ENCODE results near the gene UQCRC1.

Gene UQCRC1

DNA sequence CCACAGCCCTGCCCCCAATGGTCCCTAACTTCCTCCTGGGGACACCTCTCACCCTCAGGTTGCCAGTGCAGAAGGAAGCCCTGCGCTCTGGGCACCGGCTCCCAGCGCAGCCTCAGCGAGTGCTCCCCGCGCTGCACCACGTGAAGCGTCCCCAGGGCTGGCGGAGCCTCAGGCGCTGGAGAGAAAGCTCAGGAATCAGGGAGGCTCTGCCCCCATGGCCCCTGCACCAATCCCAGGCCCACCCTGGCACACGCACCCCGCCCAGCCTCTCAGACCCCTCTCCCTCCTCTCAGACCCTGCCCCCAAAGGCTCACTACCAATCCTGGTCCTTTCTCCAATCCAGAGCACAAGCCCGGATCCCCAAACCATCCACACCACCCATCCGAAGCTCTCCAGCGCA is 21.2 kb downstream of the UQCRC1 start:
- no peak overlapping the region for H3K4me3 ChIP-seq (ENCODE audit: low read depth in 1 of 2, low read length in 2 of 2)
- no peak for DNase-seq
- no peaks in the 10 kb centered on the region for H3K4me1 ChIP-seq (ENCODE audit: insufficient read depth, low read length)
- peaks cover 10% of the 10 kb centered on the region; the same call in 1 of the 2 replicates for H4K20me1 ChIP-seq (ENCODE audit: insufficient read depth, low read length)
- no peak overlapping the region for H3K27ac ChIP-seq (ENCODE audit: low read length)
- H3K4me2 ChIP-seq (ENCODE audit: insufficient read depth, low read length), result no peak overlapping the region
- no peaks in the 10 kb centered on the region for H3K79me2 ChIP-seq (ENCODE audit: insufficient read depth, low read length)
- no peaks in the 10 kb centered on the region for H3K27me3 ChIP-seq (ENCODE audit: insufficient read depth, low read length, poor library complexity)
- no peak for TF ChIP-seq EZH2 (IDR thresholded peaks at IDR 0.05; ENCODE audit: borderline replicate concordance, low read depth, low read length, severe bottlenecking)
- TF ChIP-seq, protein P1, sequence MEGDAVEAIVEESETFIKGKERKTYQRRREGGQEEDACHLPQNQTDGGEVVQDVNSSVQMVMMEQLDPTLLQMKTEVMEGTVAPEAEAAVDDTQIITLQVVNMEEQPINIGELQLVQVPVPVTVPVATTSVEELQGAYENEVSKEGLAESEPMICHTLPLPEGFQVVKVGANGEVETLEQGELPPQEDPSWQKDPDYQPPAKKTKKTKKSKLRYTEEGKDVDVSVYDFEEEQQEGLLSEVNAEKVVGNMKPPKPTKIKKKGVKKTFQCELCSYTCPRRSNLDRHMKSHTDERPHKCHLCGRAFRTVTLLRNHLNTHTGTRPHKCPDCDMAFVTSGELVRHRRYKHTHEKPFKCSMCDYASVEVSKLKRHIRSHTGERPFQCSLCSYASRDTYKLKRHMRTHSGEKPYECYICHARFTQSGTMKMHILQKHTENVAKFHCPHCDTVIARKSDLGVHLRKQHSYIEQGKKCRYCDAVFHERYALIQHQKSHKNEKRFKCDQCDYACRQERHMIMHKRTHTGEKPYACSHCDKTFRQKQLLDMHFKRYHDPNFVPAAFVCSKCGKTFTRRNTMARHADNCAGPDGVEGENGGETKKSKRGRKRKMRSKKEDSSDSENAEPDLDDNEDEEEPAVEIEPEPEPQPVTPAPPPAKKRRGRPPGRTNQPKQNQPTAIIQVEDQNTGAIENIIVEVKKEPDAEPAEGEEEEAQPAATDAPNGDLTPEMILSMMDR (IDR thresholded peaks at IDR 0.05; ENCODE audit: borderline replicate concordance, extremely low read depth, low read length, poor library complexity, severe bottlenecking), result no peak
- no peaks in the 10 kb centered on the region for H3K36me3 ChIP-seq (ENCODE audit: insufficient read depth, low read length)
- no peak overlapping the region for H3K9ac ChIP-seq (ENCODE audit: low read depth, low read length)
- H2AFZ ChIP-seq (ENCODE audit: low read depth, low read length), result no peak overlapping the region
- H3K9me3 ChIP-seq (ENCODE audit: insufficient read depth, low read length, severe bottlenecking), result no peaks in the 10 kb centered on the region
- ATAC-seq (ENCODE audit: insufficient read depth, low read depth), result no peak

DNA sequence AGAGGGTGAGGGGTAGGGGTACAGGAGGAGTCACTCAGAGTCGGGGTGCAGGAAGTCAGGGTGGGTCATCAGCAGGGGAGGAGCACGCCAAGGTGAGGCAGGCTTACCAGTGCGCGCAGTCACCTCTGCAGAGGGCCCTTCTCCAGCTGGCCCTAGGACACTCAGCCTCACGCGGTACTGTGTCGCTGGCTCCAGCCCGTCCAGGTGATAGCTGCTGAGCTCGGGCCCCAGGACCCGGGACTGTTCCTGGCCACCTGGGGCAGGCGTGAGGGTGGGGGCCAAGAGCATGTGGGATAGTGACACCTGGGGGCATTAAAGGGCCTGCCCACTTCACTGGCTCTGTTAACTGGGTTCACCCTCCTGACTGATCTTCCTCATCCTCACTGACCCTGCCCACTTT is 21.8 kb downstream of the UQCRC1 start:
- H3K79me2 ChIP-seq (ENCODE audit: insufficient read depth, low read length), result no peaks in the 10 kb centered on the region
- no peak overlapping the region for H3K27ac ChIP-seq (ENCODE audit: low read length)
- H3K4me3 ChIP-seq (ENCODE audit: low read depth in 1 of 2, low read length in 2 of 2), result no peak overlapping the region
- no peak overlapping the region for H2AFZ ChIP-seq (ENCODE audit: low read depth, low read length)
- no peak for ATAC-seq (ENCODE audit: insufficient read depth, low read depth)
- H3K4me2 ChIP-seq (ENCODE audit: insufficient read depth, low read length), result no peak overlapping the region
- no peaks in the 10 kb centered on the region for H3K36me3 ChIP-seq (ENCODE audit: insufficient read depth, low read length)
- H3K27me3 ChIP-seq (ENCODE audit: insufficient read depth, low read length, poor library complexity), result no peaks in the 10 kb centered on the region
- TF ChIP-seq, protein P1 (IDR thresholded peaks at IDR 0.05; ENCODE audit: borderline replicate concordance, extremely low read depth, low read length, poor library complexity, severe bottlenecking), result no peak
- no peak for TF ChIP-seq EZH2 (IDR thresholded peaks at IDR 0.05; ENCODE audit: borderline replicate concordance, low read depth, low read length, severe bottlenecking)
- H3K9me3 ChIP-seq (ENCODE audit: insufficient read depth, low read length, severe bottlenecking), result no peaks in the 10 kb centered on the region
- no peak for DNase-seq
- H3K9ac ChIP-seq (ENCODE audit: low read depth, low read length), result no peak overlapping the region
- no peaks in the 10 kb centered on the region for H3K4me1 ChIP-seq (ENCODE audit: insufficient read depth, low read length)
- peaks cover 8% of the 10 kb centered on the region; the same call in 1 of the 2 replicates for H4K20me1 ChIP-seq (ENCODE audit: insufficient read depth, low read length)

DNA sequence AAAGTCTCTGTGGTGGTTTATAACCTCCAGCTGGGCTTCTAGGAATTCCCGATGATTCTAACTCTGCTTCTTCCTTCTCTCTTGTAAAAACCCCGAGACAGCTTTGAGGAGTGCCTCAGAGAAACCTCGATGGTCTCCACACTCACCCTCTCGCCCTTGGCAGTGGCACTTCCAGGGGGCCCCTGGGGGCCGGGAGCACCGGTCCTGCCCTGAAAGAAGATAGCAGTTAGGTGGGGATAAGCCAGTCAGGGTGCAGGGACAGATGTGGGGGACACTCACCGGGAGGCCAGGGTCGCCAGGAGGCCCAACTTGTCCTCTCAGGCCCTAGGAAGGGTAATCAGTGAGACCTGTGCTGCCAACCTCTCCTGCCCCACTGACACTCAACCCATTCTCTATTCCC is 24.0 kb downstream of the UQCRC1 start:
- H4K20me1 ChIP-seq (ENCODE audit: insufficient read depth, low read length), result peaks cover 8% of the 10 kb centered on the region; the same call in 1 of the 2 replicates
- no peak for DNase-seq
- no peaks in the 10 kb centered on the region for H3K79me2 ChIP-seq (ENCODE audit: insufficient read depth, low read length)
- no peak overlapping the region for H3K4me3 ChIP-seq (ENCODE audit: low read depth in 1 of 2, low read length in 2 of 2)
- no peaks in the 10 kb centered on the region for H3K9me3 ChIP-seq (ENCODE audit: insufficient read depth, low read length, severe bottlenecking)
- no peak overlapping the region for H2AFZ ChIP-seq (ENCODE audit: low read depth, low read length)
- H3K9ac ChIP-seq (ENCODE audit: low read depth, low read length), result no peak overlapping the region
- no peak overlapping the region for H3K27ac ChIP-seq (ENCODE audit: low read length)
- no peaks in the 10 kb centered on the region for H3K4me1 ChIP-seq (ENCODE audit: insufficient read depth, low read length)
- no peaks in the 10 kb centered on the region for H3K36me3 ChIP-seq (ENCODE audit: insufficient read depth, low read length)
- TF ChIP-seq EZH2 (IDR thresholded peaks at IDR 0.05; ENCODE audit: borderline replicate concordance, low read depth, low read length, severe bottlenecking), result no peak
- TF ChIP-seq, protein P1 (IDR thresholded peaks at IDR 0.05; ENCODE audit: borderline replicate concordance, extremely low read depth, low read length, poor library complexity, severe bottlenecking), result no peak
- no peak for ATAC-seq (ENCODE audit: insufficient read depth, low read depth)
- no peak overlapping the region for H3K4me2 ChIP-seq (ENCODE audit: insufficient read depth, low read length)
- no peaks in the 10 kb centered on the region for H3K27me3 ChIP-seq (ENCODE audit: insufficient read depth, low read length, poor library complexity)

DNA sequence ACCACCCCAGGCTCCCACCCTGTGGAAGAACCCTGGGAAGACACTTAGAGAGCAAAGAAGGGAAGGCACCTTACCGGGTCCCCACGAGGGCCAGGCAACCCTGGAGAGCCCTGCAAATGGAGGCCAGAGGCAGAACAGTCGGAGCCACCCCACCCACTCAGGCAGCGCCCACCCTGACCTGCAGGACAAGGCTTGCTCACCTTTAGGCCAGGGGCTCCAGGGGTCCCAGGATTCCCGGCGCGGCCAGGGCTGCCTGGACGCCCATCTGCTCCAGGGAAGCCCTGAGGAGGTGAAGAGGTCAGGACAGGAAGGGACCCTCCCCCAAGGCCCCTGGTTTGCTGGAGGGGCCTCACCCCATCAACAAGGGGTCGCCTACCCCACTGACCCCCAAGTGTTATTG is 24.6 kb downstream of the UQCRC1 start:
- TF ChIP-seq EZH2 (IDR thresholded peaks at IDR 0.05; ENCODE audit: borderline replicate concordance, low read depth, low read length, severe bottlenecking), result no peak
- TF ChIP-seq, protein P1 (IDR thresholded peaks at IDR 0.05; ENCODE audit: borderline replicate concordance, extremely low read depth, low read length, poor library complexity, severe bottlenecking), result no peak
- Histone ChIP-seq H3K4me1 (ENCODE audit: insufficient read depth, low read length) (no peaks in the 10 kb centered on the region), H3K9me3 (ENCODE audit: insufficient read depth, low read length, severe bottlenecking) (no peaks in the 10 kb centered on the region), H3K4me2 (ENCODE audit: insufficient read depth, low read length) (no peak overlapping the region), H3K9ac (ENCODE audit: low read depth, low read length) (no peak overlapping the region), H3K79me2 (ENCODE audit: insufficient read depth, low read length) (no peaks in the 10 kb centered on the region), H3K27ac (ENCODE audit: low read length) (no peak overlapping the region), H3K36me3 (ENCODE audit: insufficient read depth, low read length) (no peaks in the 10 kb centered on the region), H3K27me3 (ENCODE audit: insufficient read depth, low read length, poor library complexity) (no peaks in the 10 kb centered on the region), H3K4me3 (ENCODE audit: low read depth in 1 of 2, low read length in 2 of 2) (no peak overlapping the region), H2AFZ (ENCODE audit: low read depth, low read length) (no peak overlapping the region), H4K20me1 (ENCODE audit: insufficient read depth, low read length) (peaks cover 8% of the 10 kb centered on the region; the same call in 1 of the 2 replicates)
- DNase-seq, result no peak
- no peak for ATAC-seq (ENCODE audit: insufficient read depth, low read depth)
